Astrocyte of the spinal cord (primary cell): ENCODE results near the gene VAV3.

Experiments
- DNase-seq: peaks from one replicate; pipeline ENCODE4 v3.0.0; 2011; ENCODE audit warnings: low read depth, low spot score
- H3K4me3 ChIP-seq: 2 replicates; pipeline ENCODE4 v1.5.1; 2011; ENCODE audit warnings: low read depth, mild to moderate bottlenecking, low read length, moderate library complexity
- in situ Hi-C: cut with HindIII; loops from 2 replicates; pipeline ENCODE4 v1.10.0; 2017; ENCODE audit warnings: low sequenced_read_pairs
- TF ChIP-seq, protein P1 (sequence below): IDR thresholded peaks from 2 replicates; pipeline ENCODE4 v1.5.1; 2012; ENCODE audit warnings: low read depth, mild to moderate bottlenecking, low read length, inconsistent platforms

Gene VAV3

DNA sequence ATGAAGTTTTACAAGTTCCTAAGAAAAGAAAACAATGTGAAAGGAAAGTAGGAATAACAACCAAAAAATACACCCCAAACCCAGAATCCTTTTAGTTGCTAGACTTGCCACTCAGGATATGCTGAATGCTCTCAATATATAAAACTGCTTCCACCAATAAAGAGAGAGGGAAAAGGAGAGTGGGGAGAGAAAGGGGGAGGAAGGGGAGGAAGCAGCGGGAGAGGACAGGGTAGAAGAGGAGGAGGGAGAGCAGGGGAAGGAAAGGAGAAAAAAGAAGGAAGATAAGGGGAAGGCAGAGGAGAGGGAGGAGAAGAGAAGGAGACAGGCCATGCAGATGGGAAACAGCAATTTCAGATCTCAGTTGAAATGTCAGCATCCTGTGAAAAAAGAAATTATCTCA lies 198.4 kb downstream of the VAV3 start:
- TF ChIP-seq, protein P1, sequence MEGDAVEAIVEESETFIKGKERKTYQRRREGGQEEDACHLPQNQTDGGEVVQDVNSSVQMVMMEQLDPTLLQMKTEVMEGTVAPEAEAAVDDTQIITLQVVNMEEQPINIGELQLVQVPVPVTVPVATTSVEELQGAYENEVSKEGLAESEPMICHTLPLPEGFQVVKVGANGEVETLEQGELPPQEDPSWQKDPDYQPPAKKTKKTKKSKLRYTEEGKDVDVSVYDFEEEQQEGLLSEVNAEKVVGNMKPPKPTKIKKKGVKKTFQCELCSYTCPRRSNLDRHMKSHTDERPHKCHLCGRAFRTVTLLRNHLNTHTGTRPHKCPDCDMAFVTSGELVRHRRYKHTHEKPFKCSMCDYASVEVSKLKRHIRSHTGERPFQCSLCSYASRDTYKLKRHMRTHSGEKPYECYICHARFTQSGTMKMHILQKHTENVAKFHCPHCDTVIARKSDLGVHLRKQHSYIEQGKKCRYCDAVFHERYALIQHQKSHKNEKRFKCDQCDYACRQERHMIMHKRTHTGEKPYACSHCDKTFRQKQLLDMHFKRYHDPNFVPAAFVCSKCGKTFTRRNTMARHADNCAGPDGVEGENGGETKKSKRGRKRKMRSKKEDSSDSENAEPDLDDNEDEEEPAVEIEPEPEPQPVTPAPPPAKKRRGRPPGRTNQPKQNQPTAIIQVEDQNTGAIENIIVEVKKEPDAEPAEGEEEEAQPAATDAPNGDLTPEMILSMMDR = no peak
- H3K4me3 ChIP-seq = no peak overlapping the region
- DNase-seq = no peak
- in situ Hi-C loops = no loop called here

DNA sequence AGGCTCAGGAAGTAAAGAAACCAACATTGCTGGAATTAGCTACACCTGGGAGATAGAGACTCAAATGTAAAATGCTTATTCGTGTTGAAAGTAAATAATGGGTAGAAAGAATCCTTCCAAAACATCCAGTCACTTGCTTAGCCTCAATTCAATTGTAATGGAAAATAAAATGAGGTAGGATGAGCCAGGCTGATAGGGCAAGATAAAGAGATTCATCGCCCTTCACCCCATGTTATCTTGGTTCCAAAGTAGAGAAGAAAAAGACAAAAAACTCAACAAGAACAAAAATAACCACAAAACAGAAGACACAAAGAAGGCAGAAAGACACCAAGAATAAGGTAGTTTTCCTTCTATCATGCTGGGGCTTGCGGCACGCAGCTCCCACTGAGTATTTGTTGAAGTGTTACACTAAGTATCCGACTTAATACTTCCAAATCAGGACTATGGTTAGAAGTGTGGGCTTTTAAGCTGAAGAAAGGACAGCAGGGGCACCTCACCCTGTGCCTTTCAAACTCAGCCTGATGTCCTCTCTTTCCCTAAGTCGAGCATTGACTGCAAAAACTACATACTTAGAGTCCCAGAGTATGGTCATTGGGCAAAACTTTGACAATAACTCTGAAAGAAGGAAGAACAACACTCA lies 202.1 kb downstream of the VAV3 start:
- in situ Hi-C loops = no loop called here
- no peak for DNase-seq
- TF ChIP-seq, protein P1 = no peak
- no peak overlapping the region for H3K4me3 ChIP-seq

DNA sequence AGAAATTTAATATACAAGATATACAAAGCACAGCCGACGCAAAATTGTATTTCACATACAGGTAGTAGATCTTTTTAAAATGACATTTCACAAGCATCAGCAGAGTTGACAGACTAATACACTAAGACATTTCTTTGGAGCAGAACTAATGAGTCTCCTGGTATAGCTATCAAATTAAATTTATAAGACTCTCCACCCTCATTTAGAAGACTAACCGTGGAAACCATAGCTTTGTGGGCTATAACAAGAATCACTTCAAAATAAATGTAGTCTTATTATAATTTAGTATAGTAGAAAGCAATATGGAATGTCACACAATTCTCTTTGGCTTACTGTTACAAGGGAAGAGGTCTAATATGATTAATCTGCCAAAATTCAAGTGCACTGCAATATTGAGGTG lies 204.9 kb downstream of the VAV3 start:
- TF ChIP-seq, protein P1 = no peak
- H3K4me3 ChIP-seq = no peak overlapping the region
- no peak for DNase-seq
- in situ Hi-C loops = no loop called here

DNA sequence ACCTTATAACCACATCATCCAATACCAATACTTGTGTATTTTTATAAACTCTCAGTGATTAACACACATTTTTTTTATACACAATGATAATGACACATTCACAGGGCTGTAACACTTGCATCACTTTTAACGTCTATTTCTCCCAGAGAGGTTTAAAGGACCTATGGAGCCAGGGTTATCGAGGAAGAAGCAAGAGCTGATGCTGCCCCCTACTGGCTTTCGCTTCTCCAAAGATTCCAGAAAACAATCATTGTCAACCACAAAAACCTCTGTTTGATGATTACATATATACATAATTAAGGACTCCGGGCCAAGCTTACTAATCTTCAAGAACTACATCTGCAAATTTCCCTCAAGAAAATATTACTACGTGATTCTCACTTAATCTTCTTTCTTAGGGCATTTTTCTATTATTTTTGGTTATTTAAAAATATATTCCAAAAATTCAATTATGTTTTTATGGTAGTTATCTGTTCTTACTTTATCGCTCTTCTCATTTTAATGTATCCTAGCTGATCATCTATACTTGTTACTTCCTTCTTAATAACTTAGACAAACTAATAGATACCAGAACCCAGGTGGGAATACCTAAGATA lies 214.5 kb downstream of the VAV3 start:
- H3K4me3 ChIP-seq = no peak overlapping the region
- peak; percentile 68 for DNase-seq
- TF ChIP-seq, protein P1 = peak; percentile 76
- in situ Hi-C loops = no loop called here

DNA sequence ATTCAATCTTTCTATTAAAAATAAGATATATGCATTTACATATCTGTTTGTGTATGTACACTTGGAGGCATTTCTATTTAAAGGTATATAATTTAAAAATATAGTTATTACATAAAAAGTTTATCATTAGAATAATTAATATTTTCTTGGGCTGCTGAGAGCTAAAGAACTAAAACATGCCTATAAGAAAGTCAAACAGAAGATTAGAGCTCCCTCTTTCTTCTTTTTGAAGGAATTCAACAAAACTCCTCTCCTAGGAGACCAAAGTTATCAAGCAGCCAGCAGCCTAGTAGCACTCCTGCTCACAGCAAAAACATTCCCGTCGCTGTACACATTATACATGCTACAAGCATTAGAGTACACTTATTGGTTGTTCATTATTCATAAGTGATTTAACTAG lies 216.4 kb downstream of the VAV3 start:
- no peak overlapping the region for H3K4me3 ChIP-seq
- TF ChIP-seq, protein P1 = peak; percentile 39
- DNase-seq = peak; percentile 28
- in situ Hi-C loops = no loop called here

DNA sequence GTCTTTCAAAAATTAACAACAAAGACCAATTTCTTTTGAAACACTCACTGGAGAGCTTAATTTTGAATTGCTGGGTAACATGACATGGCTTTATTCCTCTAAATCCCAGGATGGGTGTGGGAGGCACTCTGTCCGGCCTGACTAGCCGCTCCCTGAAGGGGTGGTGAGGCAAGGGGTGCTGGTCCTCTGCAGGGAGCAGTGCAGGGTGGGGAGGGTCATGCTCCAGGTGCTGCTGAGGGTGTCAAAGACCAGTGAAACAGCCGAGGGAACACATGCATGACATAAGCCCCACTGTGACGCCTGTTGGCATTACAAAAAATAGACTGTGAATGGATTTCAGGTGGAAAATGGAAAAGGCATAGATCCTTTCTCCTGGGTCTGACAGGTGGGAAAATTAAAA lies 223.7 kb downstream of the VAV3 start:
- no peak overlapping the region for H3K4me3 ChIP-seq
- DNase-seq = no peak
- TF ChIP-seq, protein P1 = no peak
- in situ Hi-C loops = no loop called here

DNA sequence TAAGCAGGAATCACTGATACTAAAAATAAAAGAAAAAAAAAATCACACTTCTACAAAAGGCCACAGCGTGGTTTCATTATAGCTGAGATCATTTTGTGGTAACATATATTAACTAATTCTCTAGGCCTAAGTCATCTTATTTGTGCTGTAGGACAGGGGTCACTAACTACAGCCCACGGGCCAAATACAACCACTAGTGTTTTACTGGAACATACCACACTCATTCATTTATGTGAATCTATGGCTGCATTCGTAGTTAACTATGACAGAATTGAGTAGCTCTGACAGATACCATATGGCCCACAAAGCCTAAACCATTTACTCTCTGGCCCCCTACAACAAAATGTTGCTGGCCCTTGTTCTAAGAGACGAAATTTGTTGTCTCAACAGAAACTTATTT lies 224.4 kb downstream of the VAV3 start:
- in situ Hi-C loops = no loop called here
- TF ChIP-seq, protein P1 = no peak
- no peak for DNase-seq

More for the DNA sequence above, 224.4 kb downstream of the VAV3 start:
- no peak overlapping the region for H3K4me3 ChIP-seq
